Esophagus (tissue), 2 donors: ENCODE data around the gene COA8. TPM values are rescaled to one million over a fixed set of nuclear protein-coding genes. Genes with fewer than 3 reads are reported as not detected.

Source experiments
- H3K27ac ChIP-seq, 2 donors: one replicate each; pipeline ENCODE4 v1.5.1; 2013; ENCODE audit warnings: low read depth in 2 of 2, mild to moderate bottlenecking in 2 of 2, inconsistent platforms in 1 of 2, low read length in 1 of 2, moderate library complexity in 1 of 2
- H3K27me3 ChIP-seq, 2 donors: one replicate each; pipeline ENCODE4 v1.6.1; 2013; ENCODE audit warnings: low read length in 2 of 2, control low read depth in 1 of 2, mild to moderate bottlenecking in 1 of 2; ENCODE audit not compliant: insufficient read depth in 2 of 2, control insufficient read depth in 1 of 2
- H3K36me3 ChIP-seq, 2 donors: one replicate each; pipeline ENCODE4 v1.6.1; 2013; ENCODE audit warnings: low read length in 1 of 2; ENCODE audit not compliant: control insufficient read depth in 2 of 2, insufficient read depth in 2 of 2
- H3K4me1 ChIP-seq, 2 donors: one replicate each; pipeline ENCODE4 v1.6.1; 2013; ENCODE audit warnings: low read length in 1 of 2; ENCODE audit not compliant: control insufficient read depth in 2 of 2, insufficient read depth in 2 of 2
- H3K4me3 ChIP-seq, 2 donors: one replicate each; pipeline ENCODE4 v1.5.1; 2013; ENCODE audit warnings: low read length in 2 of 2, mild to moderate bottlenecking in 2 of 2, low read depth in 1 of 2, moderate library complexity in 1 of 2
- H3K9me3 ChIP-seq, 2 donors: one replicate each; pipeline ENCODE4 v1.6.1; 2013; ENCODE audit warnings: mild to moderate bottlenecking in 2 of 2, low read depth in 1 of 2, low read length in 1 of 2, moderate library complexity in 1 of 2; ENCODE audit not compliant: control insufficient read depth in 2 of 2, insufficient read depth in 1 of 2
- WGBS, 2 donors: extraction: QIAGEN DNeasy Blood & Tissue Kit; methylation state at CpG; one replicate each; pipeline ENCODE4 v1.1.7; 2013; 5-methylcytosine and 5-hydroxymethylcytosine counted together
- polyA plus RNA-seq, 2 donors: library from polyadenylated mRNA; stranded (reverse); fragments of 200-250 nt; gene quantifications; one replicate each; pipeline ENCODE4 v1.2.3, GENCODE V29; 2013
- donor health status: healthy with polysubstance abuse.
- donor health status: Bipolar disorder and iron deficiency.

The COA8 gene
- polyA plus RNA-seq, 2 donors = 35.1 to 39.3 TPM

- Histone ChIP-seq H3K36me3 (peaks cover 0 to 14% of the 10 kb centered on the region in 2 donors), H3K27ac (peak overlapping the region; percentile 27 to 56), H3K9me3 (no peaks in the 10 kb centered on the region), H3K4me3 (no peak overlapping the region), H3K27me3 (no peaks in the 10 kb centered on the region), H3K4me1 (peaks cover 2 to 12% of the 10 kb centered on the region in 2 donors)
- 46 to 55% methylated on average over 6 of the region's 6 CpGs for WGBS, 2 donors
Measured at GRCh38 chr14:103574104-103574503, 11.3 kb downstream of the COA8 start.

- Histone ChIP-seq H3K9me3 (no peaks in the 10 kb centered on the region), H3K27me3 (no peaks in the 10 kb centered on the region), H3K36me3 (peaks cover 0 to 14% of the 10 kb centered on the region in 2 donors), H3K27ac (peak overlapping the region in 1 of 2 donors; percentile 56), H3K4me1 (peaks cover 2 to 12% of the 10 kb centered on the region in 2 donors), H3K4me3 (no peak overlapping the region)
- 83 to 86% methylated on average over 18 of the region's 18 CpGs for WGBS, 2 donors
Measured at GRCh38 chr14:103574707-103575285, 12.0 kb downstream of the COA8 start.

GRCh38 chr14:103576371-103577024, 13.7 kb downstream of the COA8 start:
- H3K36me3 ChIP-seq = peaks cover 0 to 14% of the 10 kb centered on the region in 2 donors
- WGBS, 2 donors = 17 to 20% methylated on average over 9 of the region's 9 CpGs
- H3K27ac ChIP-seq = peak overlapping the region; percentile 55 to 91
- H3K4me3 ChIP-seq = no peak overlapping the region
- H3K4me1 ChIP-seq = peaks cover 2 to 13% of the 10 kb centered on the region in 2 donors
- no peaks in the 10 kb centered on the region for H3K27me3 ChIP-seq
- H3K9me3 ChIP-seq = no peaks in the 10 kb centered on the region

GRCh38 chr14:103578401-103579075, 15.8 kb downstream of the COA8 start:
- Histone ChIP-seq H3K27ac (no peak overlapping the region), H3K36me3 (peaks cover 0 to 20% of the 10 kb centered on the region in 2 donors), H3K4me3 (no peak overlapping the region), H3K4me1 (peaks cover 2 to 19% of the 10 kb centered on the region in 2 donors), H3K27me3 (no peaks in the 10 kb centered on the region), H3K9me3 (no peaks in the 10 kb centered on the region)
- 89 to 90% methylated on average over 12 of the region's 12 CpGs for WGBS, 2 donors

DNA sequence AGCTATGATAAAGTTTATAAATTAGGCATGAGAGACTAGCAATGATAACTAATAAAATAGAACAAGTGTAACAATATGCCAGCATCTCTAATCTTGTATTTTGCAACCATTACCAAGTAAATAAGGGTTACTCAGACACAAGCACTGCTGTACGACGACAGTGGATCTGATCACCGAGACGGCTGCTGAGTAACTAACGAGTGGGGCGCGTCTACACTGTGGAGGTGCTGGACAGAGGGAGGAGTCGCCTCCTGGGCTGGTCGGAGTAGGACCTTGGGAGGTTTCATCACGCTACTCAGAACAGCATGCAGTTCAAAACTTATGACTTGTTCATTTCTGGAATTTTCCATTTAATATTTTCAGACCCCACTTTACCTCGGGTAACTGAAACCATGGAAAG, 18.4 kb downstream of the COA8 start:
- no peaks in the 10 kb centered on the region for H3K27me3 ChIP-seq
- peak overlapping the region in 1 of 2 donors; percentile 47 for H3K27ac ChIP-seq
- peaks cover 0 to 12% of the 10 kb centered on the region in 2 donors for H3K4me1 ChIP-seq
- peaks cover 0 to 14% of the 10 kb centered on the region in 2 donors for H3K36me3 ChIP-seq
- H3K4me3 ChIP-seq = no peak overlapping the region
- H3K9me3 ChIP-seq = no peaks in the 10 kb centered on the region
- 85 to 91% methylated on average over 11 of the region's 11 CpGs for WGBS, 2 donors

GRCh38 chr14:103581954-103582703, 19.4 kb downstream of the COA8 start:
- H3K27me3 ChIP-seq = no peaks in the 10 kb centered on the region
- H3K27ac ChIP-seq = peak overlapping the region; percentile 67 to 77
- H3K4me3 ChIP-seq = no peak overlapping the region
- H3K9me3 ChIP-seq = no peaks in the 10 kb centered on the region
- peaks cover 0 to 10% of the 10 kb centered on the region in 2 donors for H3K4me1 ChIP-seq
- H3K36me3 ChIP-seq = peaks cover 0 to 14% of the 10 kb centered on the region in 2 donors
- WGBS, 2 donors = 65 to 71% methylated on average over 26 of the region's 26 CpGs

GRCh38 chr14:103584326-103584915, 21.7 kb downstream of the COA8 start:
- Histone ChIP-seq H3K4me1 (peaks cover 0 to 8% of the 10 kb centered on the region in 2 donors), H3K9me3 (no peaks in the 10 kb centered on the region), H3K36me3 (peaks cover 0 to 12% of the 10 kb centered on the region in 2 donors), H3K4me3 (no peak overlapping the region), H3K27me3 (no peaks in the 10 kb centered on the region), H3K27ac (no peak overlapping the region)
- whole genome bisulfite sequencing, 2 donors = 86 to 88% methylated on average over 11 of the region's 11 CpGs

- H3K27ac ChIP-seq = no peak overlapping the region
- peaks cover 0 to 8% of the 10 kb centered on the region in 2 donors for H3K36me3 ChIP-seq
- H3K9me3 ChIP-seq = no peaks in the 10 kb centered on the region
- no peaks in the 10 kb centered on the region for H3K27me3 ChIP-seq
- peaks cover 2 to 7% of the 10 kb centered on the region in 2 donors for H3K4me1 ChIP-seq
- H3K4me3 ChIP-seq = no peak overlapping the region
- WGBS, 2 donors = 60 to 66% methylated on average over 6 of the region's 6 CpGs
Measured at GRCh38 chr14:103593577-103593976, 30.8 kb downstream of the COA8 start.

GRCh38 chr14:103594265-103594664, 31.5 kb downstream of the COA8 start:
- H3K9me3 ChIP-seq = no peaks in the 10 kb centered on the region
- H3K27me3 ChIP-seq = no peaks in the 10 kb centered on the region
- peak overlapping the region; percentile 23 to 59 for H3K27ac ChIP-seq
- H3K4me3 ChIP-seq = no peak overlapping the region
- WGBS, 2 donors = 32 to 60% methylated on average over 11 of the region's 11 CpGs
- peaks cover 2 to 7% of the 10 kb centered on the region in 2 donors for H3K4me1 ChIP-seq
- H3K36me3 ChIP-seq = peaks cover 0 to 3% of the 10 kb centered on the region in 2 donors
